ENCODE data around the gene ZNF627.

DNA sequence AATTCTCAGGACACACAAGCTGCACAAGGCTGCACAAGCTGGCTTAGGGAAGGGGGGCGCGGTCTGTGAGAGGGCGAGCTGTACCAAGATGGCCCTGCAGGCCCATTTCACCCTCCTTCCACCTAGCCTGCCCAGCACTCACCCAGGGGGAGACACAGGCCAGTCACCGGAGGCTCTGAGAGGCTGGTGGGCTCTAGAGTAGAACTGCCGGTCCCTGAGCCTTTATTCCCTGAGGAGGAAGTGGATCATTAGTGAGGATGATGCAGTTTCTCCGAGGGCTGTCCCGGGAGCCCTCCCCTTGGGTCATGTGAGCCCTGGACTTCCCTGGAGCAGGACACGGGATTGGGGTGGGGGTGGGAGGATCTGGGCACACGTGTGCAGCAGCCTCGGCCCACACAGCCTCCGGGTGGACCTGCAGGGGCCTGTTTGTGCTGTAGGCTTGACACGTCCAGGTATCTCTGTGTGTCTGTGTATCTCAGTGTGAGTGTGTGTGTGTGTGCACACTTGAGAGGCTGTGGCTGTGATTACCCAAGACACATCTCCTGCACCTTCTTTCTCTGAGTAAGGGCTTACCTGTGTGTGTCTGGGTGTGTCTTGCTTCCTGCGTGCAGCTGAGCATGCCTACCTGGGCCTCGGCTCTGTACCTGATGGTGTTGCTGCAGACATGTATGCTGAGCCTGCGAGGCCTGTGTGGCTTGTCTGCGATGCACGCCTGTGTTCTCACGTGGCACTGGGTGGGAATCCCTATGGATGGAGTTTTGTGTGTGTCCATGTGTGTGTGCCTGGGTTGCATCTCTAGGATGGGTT is 19.6 kb upstream of the ZNF627 start, which contains the start of gene ACP5:
- TF ChIP-seq CTCF (IDR thresholded peaks at IDR 0.05; ENCODE audit: control extremely low read depth in 1 of 3, insufficient read depth in 1 of 3, low read depth in 1 of 3, low read length in 3 of 3), result no peak
- TF ChIP-seq RFX5 (IDR thresholded peaks at IDR 0.05; ENCODE audit: borderline replicate concordance, low read depth, low read length), result no peak
- TF ChIP-seq SP2 (IDR thresholded peaks at IDR 0.05; ENCODE audit: low read length), result no peak
- TF ChIP-seq FOSL1 (IDR thresholded peaks at IDR 0.05; ENCODE audit: insufficient read depth, low read depth, low read length), result no peak
- no peak for TF ChIP-seq MAFK (IDR thresholded peaks at IDR 0.05; ENCODE audit: low read depth, low read length)
- no peak for TF ChIP-seq HDAC2 (IDR thresholded peaks at IDR 0.05; ENCODE audit: borderline replicate concordance in 1 of 2, low read depth in 2 of 2, low read length in 2 of 2)
- TF ChIP-seq EZH2 (IDR thresholded peaks at IDR 0.05; ENCODE audit: low read depth, low read length, severe bottlenecking), result no peak
- TF ChIP-seq, protein P1, sequence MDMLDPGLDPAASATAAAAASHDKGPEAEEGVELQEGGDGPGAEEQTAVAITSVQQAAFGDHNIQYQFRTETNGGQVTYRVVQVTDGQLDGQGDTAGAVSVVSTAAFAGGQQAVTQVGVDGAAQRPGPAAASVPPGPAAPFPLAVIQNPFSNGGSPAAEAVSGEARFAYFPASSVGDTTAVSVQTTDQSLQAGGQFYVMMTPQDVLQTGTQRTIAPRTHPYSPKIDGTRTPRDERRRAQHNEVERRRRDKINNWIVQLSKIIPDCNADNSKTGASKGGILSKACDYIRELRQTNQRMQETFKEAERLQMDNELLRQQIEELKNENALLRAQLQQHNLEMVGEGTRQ (IDR thresholded peaks at IDR 0.05; ENCODE audit: low read length), result no peak
- TF ChIP-seq RAD21 (IDR thresholded peaks at IDR 0.05 in 1 of 2, conservative IDR thresholded peaks at IDR 0.05 in 1 of 2; ENCODE audit: low read depth in 2 of 2, low read length in 2 of 2), result no peak
